Brain microvascular endothelial cell (primary cell): ENCODE results near the gene PGGHG.

ENCODE experiments used
- DNase-seq: peaks from one replicate; pipeline ENCODE4 v3.0.0-alpha.2; 2020
- H3K27ac ChIP-seq: fragments of 250-450 bp; sonication (Bioruptor Pico); 2 replicates; pipeline ENCODE4 v1.5.1; 2020; ENCODE audit warnings: mild to moderate bottlenecking, moderate library complexity
- H3K27me3 ChIP-seq: fragments of 250-450 bp; sonication (Bioruptor Pico); replicated peaks from 2 replicates; pipeline ENCODE4 v1.5.1; 2020; ENCODE audit warnings: mild to moderate bottlenecking
- H3K36me3 ChIP-seq: fragments of 250-450 bp; sonication (Bioruptor Pico); replicated peaks from 2 replicates; pipeline ENCODE4 v1.5.1; 2020; ENCODE audit warnings: mild to moderate bottlenecking
- H3K4me3 ChIP-seq: 2 replicates; pipeline ENCODE4 v1.5.1; 2011; ENCODE audit warnings: low read depth, mild to moderate bottlenecking, control low read depth, low read length, moderate library complexity
- CTCF ChIP-seq: IDR thresholded peaks from 2 replicates; pipeline ENCODE4 v1.5.1; 2011; ENCODE audit warnings: low read depth, mild to moderate bottlenecking, moderate library complexity, low read length, control low read depth, inconsistent platforms; ENCODE audit errors: missing control alignments
- in situ Hi-C: cut with HindIII; loops from 2 replicates; pipeline ENCODE4 v1.10.0; 2017; ENCODE audit warnings: low sequenced_read_pairs, low pct_ligation_motif_present

The PGGHG gene

GRCh38 chr11:337711-338110, 48.8 kb downstream of the PGGHG start:
- no peak for DNase-seq
- no peak for TF ChIP-seq CTCF

GRCh38 chr11:339963-340362, 51.0 kb downstream of the PGGHG start:
- Histone ChIP-seq H3K27ac (no peak overlapping the region), H3K4me3 (no peak overlapping the region), H3K27me3 (no peaks in the 10 kb centered on the region), H3K36me3 (no peaks in the 10 kb centered on the region)
- DNase-seq: no peak
- TF ChIP-seq CTCF: no peak
- in situ Hi-C loops: no loop called here

More at GRCh38 chr11:337711-338110, 48.8 kb downstream of the PGGHG start:
- H3K27ac ChIP-seq: no peak overlapping the region
- in situ Hi-C loops: no loop called here
- no peak overlapping the region for H3K4me3 ChIP-seq
- no peaks in the 10 kb centered on the region for H3K36me3 ChIP-seq
- no peaks in the 10 kb centered on the region for H3K27me3 ChIP-seq

GRCh38 chr11:340539-341512, 51.9 kb downstream of the PGGHG start:
- no peaks in the 10 kb centered on the region for H3K36me3 ChIP-seq
- DNase-seq: no peak
- no peaks in the 10 kb centered on the region for H3K27me3 ChIP-seq
- no peak for TF ChIP-seq CTCF
- no peak overlapping the region for H3K4me3 ChIP-seq
- H3K27ac ChIP-seq: no peak overlapping the region
- in situ Hi-C loops: no loop called here

- H3K4me3 ChIP-seq: no peak overlapping the region
- no peak overlapping the region for H3K27ac ChIP-seq
- no peaks in the 10 kb centered on the region for H3K36me3 ChIP-seq
- no peak for DNase-seq
- H3K27me3 ChIP-seq: no peaks in the 10 kb centered on the region
- in situ Hi-C loops: no loop called here
- TF ChIP-seq CTCF: no peak
Measured at GRCh38 chr11:342328-342727, 53.4 kb downstream of the PGGHG start.

GRCh38 chr11:344836-345578, 56.1 kb downstream of the PGGHG start:
- in situ Hi-C loops: no loop called here
- no peaks in the 10 kb centered on the region for H3K36me3 ChIP-seq
- H3K27me3 ChIP-seq: no peaks in the 10 kb centered on the region
- DNase-seq: no peak
- TF ChIP-seq CTCF: no peak
- no peak overlapping the region for H3K27ac ChIP-seq
- H3K4me3 ChIP-seq: no peak overlapping the region
